PC-9 (cell line): Measurements from ENCODE around the gene ITFG1. TPM values are rescaled to one million over a fixed set of nuclear protein-coding genes. Genes with fewer than 3 reads are reported as not detected.

ENCODE experiments used
- BruUV-seq: library from RNA; stranded (reverse); fragments of 400-500 nt; replicated peaks from 2 replicates; lab custom pipeline; 2021; lab: Mats Ljungman, UMichigan
- CTCF ChIA-PET: fragments of 300-600 bp; sonication (Branson Sonifier 250); formaldehyde crosslinking; loops from one replicate; lab custom pipeline; 2022; ENCODE audit warnings: antibody characterized with exemption; lab: Charles Lee
- POLR2A ChIA-PET: fragments of 300-600 bp; sonication (Branson Sonifier 250); formaldehyde crosslinking; loops from one replicate; lab custom pipeline; 2022; ENCODE audit warnings: antibody characterized with exemption; ENCODE audit not compliant: unreplicated experiment; lab: Charles Lee
- DNase-seq, 2 experiments: peaks; one replicate each; pipeline versions ENCODE4 v3.0.0 to v3.0.0-alpha.2; 2015 to 2022; ENCODE audit warnings: mixed read lengths in 1 of 2
- H2AFZ ChIP-seq: fragments of 200-600 bp; sonication (generic); 2 replicates; pipeline ENCODE4 v1.8.1; 2017; ENCODE audit warnings: antibody characterized with exemption
- H3F3A ChIP-seq: fragments of 200-600 bp; sonication (generic); 2 replicates; pipeline ENCODE4 v1.8.1; 2017; ENCODE audit warnings: antibody characterized with exemption, mild to moderate bottlenecking, low read depth; ENCODE audit not compliant: insufficient read depth
- H3K27ac ChIP-seq: fragments of 200-600 bp; sonication (generic); 2 replicates; pipeline ENCODE4 v1.6.1; 2016; ENCODE audit warnings: mixed run types
- H3K27me3 ChIP-seq: fragments of 200-600 bp; sonication (generic); 2 replicates; pipeline ENCODE4 v1.6.1; 2016; ENCODE audit warnings: low read depth, mixed run types; ENCODE audit not compliant: insufficient read depth
- H3K36me3 ChIP-seq: fragments of 200-600 bp; sonication (generic); 2 replicates; pipeline ENCODE4 v1.6.1; 2016; ENCODE audit warnings: low read depth, mixed run types
- H3K4me1 ChIP-seq: fragments of 200-600 bp; sonication (generic); replicated peaks from 2 replicates; pipeline ENCODE4 v1.6.1; 2016; ENCODE audit warnings: mixed run types; ENCODE audit not compliant: insufficient read depth
- H3K4me2 ChIP-seq: fragments of 200-600 bp; sonication (generic); 2 replicates; pipeline ENCODE4 v1.6.1; 2017; ENCODE audit warnings: mixed run types
- H3K4me3 ChIP-seq: fragments of 200-600 bp; sonication (generic); 2 replicates; pipeline ENCODE4 v1.6.1; 2016; ENCODE audit warnings: mixed run types
- H3K79me2 ChIP-seq: fragments of 200-600 bp; sonication (generic); 2 replicates; pipeline ENCODE4 v1.6.1; 2017; ENCODE audit warnings: low read depth, mixed run types
- H3K9me2 ChIP-seq: fragments of 200-600 bp; sonication (generic); 2 replicates; pipeline ENCODE4 v1.8.1; 2017; ENCODE audit warnings: mild to moderate bottlenecking; ENCODE audit not compliant: insufficient read depth
- H3K9me3 ChIP-seq: fragments of 200-600 bp; sonication (generic); 2 replicates; pipeline ENCODE4 v1.8.1; 2016; ENCODE audit warnings: low read depth; ENCODE audit not compliant: insufficient read depth
- H4K20me1 ChIP-seq: fragments of 200-600 bp; sonication (generic); 2 replicates; pipeline ENCODE4 v1.8.1; 2017; ENCODE audit not compliant: insufficient read depth
- EZH2 ChIP-seq: fragments of 200-600 bp; sonication (generic); IDR thresholded peaks from 2 replicates; pipeline ENCODE4 v1.8.0; 2017; ENCODE audit warnings: antibody characterized with exemption, low read depth
- intact Hi-C: fragments of 100-400 bp; cut with micrococcal nuclease; formaldehyde crosslinking; loops from one replicate; pipeline ENCODE4 v1.10.0; 2022; ENCODE audit not compliant: unreplicated experiment
- total RNA-seq: library from RNA; stranded (reverse); gene quantifications from 2 replicates; pipeline ENCODE4 v1.2.3, GENCODE V29; 2021
- TF ChIP-seq, protein P1 (sequence below): fragments of 200-600 bp; sonication (generic); conservative IDR thresholded peaks from 2 replicates; pipeline ENCODE4 v1.6.1; 2017; ENCODE audit warnings: mixed run types, antibody characterized with exemption, mild to moderate bottlenecking, moderate library complexity

ITFG1 gene
- total RNA-seq, 1 experiment from 2014 or later: 33.0 TPM

GRCh38 chr16:47458331-47458730, 2.5 kb downstream of the ITFG1 start:
- Histone ChIP-seq H3K27me3 (no peaks in the 10 kb centered on the region), H3K9me2 (no peaks in the 10 kb centered on the region), H3K36me3 (peaks cover 5% of the 10 kb centered on the region; the same call in 1 of the 2 replicates), H3K79me2 (peaks cover 31% of the 10 kb centered on the region), H3K27ac (no peak overlapping the region), H2AFZ (no peak overlapping the region), H3K4me2 (no peak overlapping the region), H3K9me3 (no peaks in the 10 kb centered on the region), H3K4me1 (peaks cover 20% of the 10 kb centered on the region), H4K20me1 (peaks cover 4% of the 10 kb centered on the region; the same call in 1 of the 2 replicates), H3K4me3 (no peak overlapping the region), H3F3A (peaks cover 16% of the 10 kb centered on the region)
- intact Hi-C loops: no loop called here
- BruUV-seq: no TSS peak
- TF ChIP-seq EZH2: no peak
- TF ChIP-seq, protein P1, sequence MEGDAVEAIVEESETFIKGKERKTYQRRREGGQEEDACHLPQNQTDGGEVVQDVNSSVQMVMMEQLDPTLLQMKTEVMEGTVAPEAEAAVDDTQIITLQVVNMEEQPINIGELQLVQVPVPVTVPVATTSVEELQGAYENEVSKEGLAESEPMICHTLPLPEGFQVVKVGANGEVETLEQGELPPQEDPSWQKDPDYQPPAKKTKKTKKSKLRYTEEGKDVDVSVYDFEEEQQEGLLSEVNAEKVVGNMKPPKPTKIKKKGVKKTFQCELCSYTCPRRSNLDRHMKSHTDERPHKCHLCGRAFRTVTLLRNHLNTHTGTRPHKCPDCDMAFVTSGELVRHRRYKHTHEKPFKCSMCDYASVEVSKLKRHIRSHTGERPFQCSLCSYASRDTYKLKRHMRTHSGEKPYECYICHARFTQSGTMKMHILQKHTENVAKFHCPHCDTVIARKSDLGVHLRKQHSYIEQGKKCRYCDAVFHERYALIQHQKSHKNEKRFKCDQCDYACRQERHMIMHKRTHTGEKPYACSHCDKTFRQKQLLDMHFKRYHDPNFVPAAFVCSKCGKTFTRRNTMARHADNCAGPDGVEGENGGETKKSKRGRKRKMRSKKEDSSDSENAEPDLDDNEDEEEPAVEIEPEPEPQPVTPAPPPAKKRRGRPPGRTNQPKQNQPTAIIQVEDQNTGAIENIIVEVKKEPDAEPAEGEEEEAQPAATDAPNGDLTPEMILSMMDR: no peak
- ChIA-PET POLR2A (no interaction called here), CTCF (interaction anchor here (0.6 kb wide), 1 partner anchor 362 kb away, joined by 3 read pairs; no protein-coding TSS in a partner anchor)
- no peak for DNase-seq

DNA sequence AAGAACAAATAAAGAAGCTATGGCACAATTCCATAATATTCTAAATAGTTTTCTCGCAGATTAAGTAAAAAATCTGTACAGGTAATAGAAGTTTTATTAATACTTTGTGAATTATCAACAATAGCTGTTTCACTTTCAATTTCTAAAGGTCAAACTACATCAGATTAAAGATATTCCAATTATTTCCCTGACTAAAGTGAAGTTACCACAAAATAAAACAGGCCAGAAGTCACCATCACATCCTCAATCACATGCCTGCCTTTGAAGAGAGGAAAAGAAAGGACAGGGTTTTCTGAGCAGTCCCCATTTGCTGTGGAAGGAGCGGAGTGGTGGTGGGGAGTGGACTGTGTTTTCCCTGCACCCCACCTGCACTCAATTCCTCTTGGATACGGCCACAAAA, 11.1 kb downstream of the ITFG1 start:
- ChIA-PET POLR2A (interaction anchor here (0.7 kb wide), 1 partner anchor 222 kb away, joined by 3 read pairs; no protein-coding TSS in a partner anchor), CTCF (interaction anchor here (0.6 kb wide), 1 partner anchor 308 kb away, joined by 3 read pairs; no protein-coding TSS in a partner anchor)
- no peaks in the 10 kb centered on the region for H3K9me2 ChIP-seq
- no peak for TF ChIP-seq EZH2
- TF ChIP-seq, protein P1: no peak
- intact Hi-C loops: no loop called here
- no peaks in the 10 kb centered on the region for H3K79me2 ChIP-seq
- H2AFZ ChIP-seq: no peak overlapping the region
- BruUV-seq: no TSS peak
- peaks cover 4% of the 10 kb centered on the region; the same call in 1 of the 2 replicates for H4K20me1 ChIP-seq
- H3K4me2 ChIP-seq: no peak overlapping the region
- no peak for DNase-seq
- H3K27me3 ChIP-seq: no peaks in the 10 kb centered on the region
- no peak overlapping the region for H3K27ac ChIP-seq
- no peaks in the 10 kb centered on the region; the same call in 1 of the 2 replicates for H3F3A ChIP-seq
- no peak overlapping the region for H3K4me3 ChIP-seq
- H3K36me3 ChIP-seq: peaks cover 6% of the 10 kb centered on the region; the same call in 1 of the 2 replicates
- no peaks in the 10 kb centered on the region for H3K4me1 ChIP-seq
- H3K9me3 ChIP-seq: no peaks in the 10 kb centered on the region

DNA sequence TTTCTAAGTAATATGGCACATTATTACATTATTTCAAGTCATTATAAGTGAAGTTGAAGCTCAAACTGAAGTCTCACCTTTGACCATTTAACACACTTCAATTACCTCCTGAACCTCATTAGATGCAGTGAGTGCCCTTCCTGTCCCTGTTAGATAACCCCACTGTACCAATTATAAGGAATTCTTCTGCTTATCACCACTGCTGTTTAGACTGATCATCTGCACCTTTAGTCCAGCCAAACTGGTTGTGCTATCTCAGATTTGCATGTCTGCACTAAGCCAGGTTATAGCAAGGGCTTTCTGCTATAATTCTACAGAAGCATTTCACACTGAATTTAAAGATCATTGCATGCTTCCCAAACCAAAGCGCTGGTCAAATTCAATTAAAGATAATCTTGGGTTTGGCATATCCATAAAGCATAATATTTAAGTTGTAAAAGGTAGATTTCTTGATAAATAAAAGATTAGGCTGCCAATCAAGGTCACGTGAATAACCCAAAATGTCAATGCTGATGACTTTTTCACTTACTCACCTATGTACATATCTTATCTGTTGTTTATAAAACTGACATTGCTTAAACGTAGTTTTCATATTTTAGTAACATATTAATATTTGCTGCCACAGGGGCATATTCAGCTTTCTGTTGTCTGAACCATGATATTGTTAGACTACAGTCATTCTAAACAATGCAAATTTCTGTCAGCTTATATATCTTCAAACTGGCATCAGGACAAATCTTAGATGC, 11.9 kb downstream of the ITFG1 start:
- POLR2A ChIA-PET: interaction anchor here (0.7 kb wide), 1 partner anchor 223 kb away, joined by 3 read pairs; no protein-coding TSS in a partner anchor

More for the DNA sequence above, 11.9 kb downstream of the ITFG1 start:
- Histone ChIP-seq H3K27ac (no peak overlapping the region), H3K4me2 (no peak overlapping the region), H4K20me1 (peaks cover under 1% of the 10 kb centered on the region; the same call in 1 of the 2 replicates), H3K9me2 (no peaks in the 10 kb centered on the region), H3K9me3 (no peaks in the 10 kb centered on the region), H3K36me3 (peaks cover 9% of the 10 kb centered on the region; the same call in 1 of the 2 replicates), H3K4me3 (no peak overlapping the region), H3K79me2 (no peaks in the 10 kb centered on the region), H3F3A (no peaks in the 10 kb centered on the region), H2AFZ (no peak overlapping the region), H3K4me1 (no peaks in the 10 kb centered on the region), H3K27me3 (no peaks in the 10 kb centered on the region)
- BruUV-seq: no TSS peak
- TF ChIP-seq, protein P1: no peak
- TF ChIP-seq EZH2: no peak
- CTCF ChIA-PET: no interaction called here
- intact Hi-C loops: no loop called here
- DNase-seq: no peak
